Adipocyte (in vitro differentiated cells): ENCODE results near the gene MMP23B.
"Not testable (repeated sequence)": the region's sequence is repeated elsewhere in the genome, so short reads cannot be mapped to it uniquely, and the experiment has no call there.

Experiments used
- DNase-seq: peaks from one replicate; pipeline ENCODE4 v3.0.0-alpha.2; 2015; ENCODE audit warnings: low read depth
- H3K27me3 ChIP-seq: replicated peaks from 2 replicates; pipeline ENCODE4 v1.7.0; 2013; ENCODE audit warnings: mild to moderate bottlenecking, low read length, moderate library complexity; ENCODE audit not compliant: control insufficient read depth, insufficient read depth
- H3K36me3 ChIP-seq: 2 replicates; pipeline ENCODE4 v1.7.0; 2013; ENCODE audit warnings: low read length, mild to moderate bottlenecking, moderate library complexity; ENCODE audit not compliant: control insufficient read depth, insufficient read depth, severe bottlenecking
- H3K4me1 ChIP-seq: 2 replicates; pipeline ENCODE4 v1.7.0; 2013; ENCODE audit warnings: mild to moderate bottlenecking, low read length, moderate library complexity; ENCODE audit not compliant: control insufficient read depth, insufficient read depth
- H3K4me3 ChIP-seq: 2 replicates; pipeline ENCODE4 v1.7.0; 2013; ENCODE audit warnings: mild to moderate bottlenecking, low read length, moderate library complexity
- H3K9ac ChIP-seq: 2 replicates; pipeline ENCODE4 v1.7.0; 2013; ENCODE audit warnings: mild to moderate bottlenecking, low read length, moderate library complexity
- H3K9me3 ChIP-seq: 2 replicates; pipeline ENCODE4 v1.7.0; 2013; ENCODE audit warnings: mild to moderate bottlenecking, low read length, moderate library complexity; ENCODE audit not compliant: control insufficient read depth

MMP23B gene

DNA sequence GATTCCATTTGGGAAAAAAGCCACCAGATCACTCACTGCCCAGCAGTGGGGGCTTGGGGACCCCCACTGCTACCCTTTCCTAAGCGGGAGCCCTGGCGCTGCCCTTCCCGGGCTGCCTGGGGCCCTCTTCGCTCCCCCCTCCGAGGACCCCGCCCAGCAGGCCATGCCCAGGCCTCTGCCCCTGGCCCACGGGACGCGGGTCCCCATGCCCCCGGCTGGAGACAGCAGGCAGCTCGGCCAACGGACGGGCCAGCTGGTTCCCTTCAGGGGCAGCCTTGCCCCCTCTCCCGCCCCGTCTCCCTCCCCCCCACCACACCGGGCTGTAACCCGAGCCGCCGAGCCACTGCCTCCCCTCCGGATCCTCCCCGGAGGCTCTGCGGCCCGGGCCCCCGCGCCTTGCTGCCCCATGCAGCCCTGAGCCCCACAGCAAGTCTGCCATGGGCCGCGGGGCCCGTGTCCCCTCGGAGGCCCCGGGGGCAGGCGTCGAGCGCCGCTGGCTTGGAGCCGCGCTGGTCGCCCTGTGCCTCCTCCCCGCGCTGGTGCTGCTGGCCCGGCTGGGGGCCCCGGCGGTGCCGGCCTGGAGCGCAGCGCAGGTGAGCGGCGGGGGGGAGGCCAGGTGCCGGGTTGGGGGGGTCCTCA is at the start of gene MMP23B:
MMP23B (plus strand) TSS at position 392 of the 639 bp plus-strand sequence; CDS start at position 438, 46 bp downstream.
- no peaks in the 10 kb centered on the region for H3K27me3 ChIP-seq
- H3K36me3 ChIP-seq: peaks cover 9% of the 10 kb centered on the region
- DNase-seq: peak; percentile 16
- H3K4me3 ChIP-seq: no peak within 1 kb of the TSS
- no peak within 1 kb of the TSS for H3K9ac ChIP-seq
- no peaks in the 10 kb centered on the region for H3K9me3 ChIP-seq
- H3K4me1 ChIP-seq: no peaks in the 10 kb centered on the region

DNA sequence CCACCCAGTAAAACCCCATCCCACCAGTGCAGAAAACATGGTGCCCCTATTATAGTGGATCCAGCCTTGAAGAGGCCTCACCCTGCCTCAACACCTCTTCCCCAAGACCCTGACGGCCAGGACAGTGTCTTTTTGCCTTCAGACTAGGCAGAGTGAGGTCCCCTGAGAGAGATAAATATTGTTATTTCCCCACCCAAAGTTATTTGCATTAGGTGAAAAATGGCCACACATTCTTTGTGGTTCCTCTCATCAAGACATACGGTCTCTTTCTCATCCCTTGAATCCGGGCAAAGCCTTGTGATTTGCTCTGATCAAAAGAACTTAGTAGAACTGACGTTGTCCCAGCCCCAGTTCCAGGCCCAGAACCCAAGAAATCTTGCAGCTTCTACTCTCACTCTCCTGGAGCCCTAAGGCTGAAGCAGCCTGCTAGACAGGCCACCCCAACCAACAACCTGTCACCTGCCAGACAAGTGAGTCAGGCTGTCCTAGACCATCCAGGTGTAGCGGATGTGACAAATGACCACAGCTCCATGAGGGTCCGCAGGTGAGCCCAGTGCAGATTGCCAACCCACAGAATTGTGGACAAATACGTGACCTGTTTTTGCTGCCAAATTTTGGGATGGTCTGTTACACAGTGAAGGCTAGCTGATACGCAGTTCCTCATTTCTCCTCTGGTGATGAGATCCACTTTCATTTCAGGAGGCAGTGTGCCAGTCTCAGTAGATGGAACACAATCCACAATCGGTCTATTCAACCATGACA is 49.2 kb upstream of the MMP23B start:
- Histone ChIP-seq H3K27me3 (peaks cover 36% of the 10 kb centered on the region), H3K9me3 (no peaks in the 10 kb centered on the region), H3K9ac (no peak overlapping the region), H3K36me3 (no peaks in the 10 kb centered on the region), H3K4me3 (no peak overlapping the region), H3K4me1 (no peaks in the 10 kb centered on the region)
- DNase-seq: no peak

DNA sequence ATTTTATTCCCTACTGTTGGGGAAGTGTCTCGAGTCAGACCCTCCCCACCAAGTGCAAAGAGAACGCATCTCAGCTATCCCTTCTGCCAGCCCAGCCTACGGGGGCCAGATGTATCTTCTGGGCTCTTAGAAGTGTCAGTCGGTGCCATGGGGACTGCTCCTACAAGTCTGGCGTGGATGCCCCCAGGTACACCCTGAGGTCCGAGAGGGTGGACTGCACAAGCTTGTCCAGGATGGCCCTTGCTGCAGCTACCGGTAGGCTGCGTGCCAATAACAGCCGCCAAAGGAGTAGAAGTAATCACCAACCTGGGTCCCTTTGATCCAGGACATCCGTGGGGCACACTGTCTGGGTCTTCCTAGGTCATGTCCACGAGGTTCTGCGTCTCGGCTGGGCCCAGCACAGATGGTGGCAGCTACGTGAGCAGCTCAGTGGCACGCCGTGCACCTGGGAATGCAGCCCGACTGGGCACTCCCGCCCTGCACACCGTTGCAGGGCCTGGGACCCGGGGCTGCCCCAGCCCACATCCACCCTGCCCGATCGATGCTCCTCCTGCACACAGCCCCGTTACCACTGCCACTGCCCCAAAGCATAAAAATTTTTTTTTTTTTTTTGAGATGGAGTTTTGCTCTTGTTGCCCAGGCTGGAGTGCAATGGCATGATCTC is 48.5 kb upstream of the MMP23B start:
- no peaks in the 10 kb centered on the region for H3K9me3 ChIP-seq
- H3K9ac ChIP-seq: no peak overlapping the region
- no peak for DNase-seq
- H3K36me3 ChIP-seq: no peaks in the 10 kb centered on the region
- H3K4me1 ChIP-seq: no peaks in the 10 kb centered on the region
- H3K4me3 ChIP-seq: no peak overlapping the region
- peaks cover 35% of the 10 kb centered on the region for H3K27me3 ChIP-seq

DNA sequence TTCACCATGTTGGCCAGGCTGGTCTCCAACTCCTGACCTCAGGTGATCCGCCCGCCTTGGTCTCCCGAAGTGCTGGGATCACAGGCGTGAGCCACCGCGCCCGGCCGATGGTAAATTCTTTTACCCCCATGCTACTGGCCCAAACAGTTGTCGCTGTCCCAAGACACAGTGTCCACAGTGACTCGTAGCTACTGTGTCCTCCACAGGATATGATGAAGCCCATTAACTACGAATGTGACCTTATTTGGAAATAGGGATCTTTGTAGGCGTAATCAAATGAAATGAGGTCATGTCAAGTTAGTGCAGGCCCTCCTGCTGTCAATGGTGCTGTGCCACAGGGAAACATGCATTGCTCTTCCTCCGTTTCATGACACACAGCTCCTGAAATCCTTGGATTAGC is 40.5 kb upstream of the MMP23B start:
- Histone ChIP-seq H3K27me3 (peaks cover 15% of the 10 kb centered on the region), H3K4me3 (no peak overlapping the region), H3K9ac (no peak overlapping the region), H3K36me3 (no peaks in the 10 kb centered on the region), H3K9me3 (no peaks in the 10 kb centered on the region), H3K4me1 (no peaks in the 10 kb centered on the region)
- DNase-seq: no peak

DNA sequence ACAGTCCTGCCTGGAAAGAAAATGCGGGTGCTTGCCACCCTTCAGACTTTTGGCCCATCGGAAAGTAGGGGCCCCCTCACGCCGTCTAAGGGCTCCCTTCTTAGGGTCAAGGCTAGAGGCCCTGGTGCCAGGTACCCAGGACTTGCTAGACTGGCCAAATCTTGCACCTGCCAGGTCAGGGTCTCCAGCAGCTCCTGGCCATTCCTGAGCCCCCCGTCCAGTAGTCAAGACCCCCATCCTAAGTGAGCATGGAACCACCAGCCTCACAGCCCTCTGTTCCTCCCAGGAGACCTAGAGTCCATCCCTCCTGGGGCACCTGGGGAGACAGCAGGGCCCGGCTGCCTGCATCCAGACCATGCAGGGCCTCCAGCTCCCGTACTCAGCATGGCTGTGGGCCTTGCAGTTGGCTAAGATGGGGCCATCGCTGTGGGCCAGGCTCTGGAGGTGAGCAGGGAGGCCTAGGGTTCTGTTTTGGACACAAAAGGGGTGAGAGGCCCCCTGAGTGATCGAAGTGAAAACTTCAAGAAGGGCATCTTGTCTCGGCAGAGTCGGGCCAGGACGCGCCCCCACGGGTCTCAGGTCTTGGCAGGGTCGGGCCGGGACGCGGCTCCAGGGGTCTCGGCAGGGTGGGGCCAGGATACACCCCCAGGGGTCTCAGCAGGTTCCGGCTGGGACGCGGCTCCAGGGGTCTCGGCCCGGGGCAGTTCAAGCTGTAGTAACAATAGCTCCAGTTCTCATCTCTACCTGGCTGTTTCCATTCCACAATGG is 38.0 kb upstream of the MMP23B start:
- no peak overlapping the region for H3K4me3 ChIP-seq
- H3K36me3 ChIP-seq: no peaks in the 10 kb centered on the region
- H3K9me3 ChIP-seq: no peaks in the 10 kb centered on the region
- DNase-seq: no peak
- no peak overlapping the region for H3K9ac ChIP-seq
- peaks cover 6% of the 10 kb centered on the region for H3K4me1 ChIP-seq
- H3K27me3 ChIP-seq: peaks cover 36% of the 10 kb centered on the region

DNA sequence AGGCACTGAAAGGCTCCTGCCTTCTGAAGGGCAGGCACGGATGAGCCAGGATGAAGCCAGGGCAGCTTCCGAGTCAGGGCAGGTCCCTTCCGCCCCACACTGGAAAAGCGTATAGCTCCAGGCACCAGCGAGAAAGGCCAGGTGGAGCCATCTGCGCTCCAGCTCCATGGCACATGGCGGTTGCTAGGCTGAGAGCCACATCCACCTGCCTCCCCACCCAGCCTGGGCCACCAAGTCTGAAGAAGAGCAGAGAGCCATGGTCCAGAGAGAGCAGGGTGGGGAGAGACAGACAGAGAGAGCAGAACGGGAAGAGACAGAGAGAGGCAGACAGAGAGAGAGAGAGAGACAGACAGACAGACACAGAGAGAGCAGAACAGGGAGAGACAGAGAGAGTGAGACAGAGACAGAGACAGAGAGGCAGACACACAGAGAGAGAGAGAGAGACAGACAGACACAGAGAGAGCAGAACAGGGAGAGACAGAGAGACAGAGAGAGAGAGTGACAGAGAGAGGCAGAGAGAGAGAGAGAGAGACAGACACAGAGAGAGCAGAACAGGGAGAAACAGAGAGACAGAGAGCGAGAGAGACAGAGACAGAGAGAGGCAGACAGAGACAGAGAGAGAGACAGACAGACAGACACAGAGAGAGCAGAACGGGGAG is 37.2 kb upstream of the MMP23B start:
- peaks cover 36% of the 10 kb centered on the region for H3K27me3 ChIP-seq
- peaks cover 6% of the 10 kb centered on the region for H3K4me1 ChIP-seq
- no peak overlapping the region for H3K9ac ChIP-seq
- H3K9me3 ChIP-seq: no peaks in the 10 kb centered on the region
- no peak overlapping the region for H3K4me3 ChIP-seq
- DNase-seq: no peak
- no peaks in the 10 kb centered on the region for H3K36me3 ChIP-seq

DNA sequence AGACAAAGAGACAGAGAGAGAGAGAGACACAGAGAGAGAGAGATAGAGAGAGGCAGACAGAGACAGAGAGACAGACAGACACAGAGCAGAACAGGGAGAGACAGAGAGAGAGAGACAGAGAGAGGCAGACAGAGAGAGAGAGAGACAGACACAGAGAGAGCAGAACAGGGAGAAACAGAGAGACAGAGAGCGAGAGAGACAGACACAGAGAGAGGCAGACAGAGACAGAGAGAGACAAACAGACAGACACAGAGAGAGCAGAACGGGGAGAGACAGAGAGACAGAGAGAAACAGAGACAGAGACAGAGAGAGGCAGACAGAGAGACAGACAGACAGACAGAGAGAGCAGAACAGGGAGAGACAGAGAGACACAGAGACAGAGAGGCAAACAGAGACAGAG is 36.6 kb upstream of the MMP23B start:
- H3K36me3 ChIP-seq: not testable (repeated sequence)
- peaks cover 36% of the 10 kb centered on the region for H3K27me3 ChIP-seq

DNA sequence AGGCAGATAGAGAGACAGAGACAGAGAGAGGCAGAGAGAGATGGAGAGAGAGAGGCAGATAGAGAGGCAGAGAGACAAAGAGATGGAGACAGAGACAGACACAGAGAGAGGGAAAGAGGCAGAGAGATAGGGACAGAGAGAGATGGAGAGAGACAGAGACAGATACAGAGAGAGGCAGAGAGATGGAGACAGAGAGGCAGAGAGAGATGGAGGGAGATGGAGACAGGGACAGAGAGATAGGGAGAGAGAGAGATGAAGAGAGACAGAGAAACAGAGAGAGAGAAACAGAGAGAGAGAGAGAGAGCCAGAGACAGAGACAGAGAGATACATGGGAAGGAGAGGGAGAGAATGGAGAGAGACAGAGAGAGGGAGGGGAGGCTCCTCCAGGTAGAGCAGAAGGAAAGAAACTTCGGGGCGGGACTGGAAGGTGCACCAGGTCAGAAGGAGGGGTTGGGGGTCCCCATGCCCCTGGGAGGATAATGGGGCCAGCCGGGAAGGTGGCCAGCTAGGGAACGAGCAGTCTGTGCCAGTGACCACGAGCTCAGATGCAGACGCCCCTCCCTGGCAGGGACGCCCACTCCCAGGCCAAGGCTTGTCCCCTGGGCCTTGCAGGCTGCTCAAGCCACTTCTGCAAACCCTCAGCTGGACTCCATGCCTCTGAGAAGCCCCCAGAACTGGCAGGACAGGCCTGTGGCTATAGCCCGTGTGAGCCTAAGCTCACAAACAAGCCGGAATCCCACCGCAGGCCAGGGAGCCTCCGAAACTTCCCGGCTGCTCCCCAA is 35.3 kb upstream of the MMP23B start:
- Histone ChIP-seq H3K4me1 (peaks cover 6% of the 10 kb centered on the region), H3K27me3 (peaks cover 43% of the 10 kb centered on the region), H3K36me3 (no peaks in the 10 kb centered on the region), H3K9me3 (no peaks in the 10 kb centered on the region), H3K9ac (no peak overlapping the region), H3K4me3 (no peak overlapping the region)
- DNase-seq: no peak

More for the DNA sequence above, 36.6 kb upstream of the MMP23B start:
- H3K4me1 ChIP-seq, H3K4me3 ChIP-seq, H3K9ac ChIP-seq, DNase-seq, H3K9me3 ChIP-seq: not testable (repeated sequence)

DNA sequence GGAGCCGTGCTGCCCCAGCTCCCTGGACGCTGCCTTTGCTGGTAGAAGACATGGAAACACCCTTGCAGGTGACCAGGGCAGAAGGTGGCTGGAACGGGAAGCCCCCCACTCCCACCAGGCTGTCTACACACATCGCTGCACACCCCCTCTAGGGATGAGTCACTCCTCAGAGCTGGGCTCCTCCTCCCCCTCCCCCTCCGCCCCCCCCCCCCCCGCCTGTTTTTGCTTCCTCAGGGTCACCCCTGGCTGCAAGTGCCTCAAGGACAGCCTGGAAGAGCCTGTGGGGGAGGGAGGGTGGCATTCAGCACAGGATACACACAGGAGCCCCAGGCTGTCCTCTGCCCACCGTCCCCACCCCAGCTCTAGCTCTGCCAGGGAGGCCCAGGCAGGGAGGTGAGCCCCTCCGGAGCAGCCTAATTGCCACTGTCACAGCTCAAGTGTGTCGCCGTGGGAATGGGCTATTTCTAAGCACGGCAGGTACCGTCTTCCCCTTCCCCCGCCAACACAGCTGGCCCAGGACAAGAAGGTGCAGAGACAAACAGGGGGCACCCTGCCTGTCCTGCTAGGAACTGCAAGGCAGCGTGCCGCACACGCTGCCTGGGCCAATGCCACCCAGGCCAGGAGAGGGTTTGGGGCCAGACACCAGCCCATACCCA is 34.6 kb upstream of the MMP23B start:
- peaks cover 43% of the 10 kb centered on the region for H3K27me3 ChIP-seq
- no peak overlapping the region for H3K9ac ChIP-seq
- no peaks in the 10 kb centered on the region for H3K36me3 ChIP-seq
- no peak overlapping the region for H3K4me3 ChIP-seq
- no peaks in the 10 kb centered on the region for H3K9me3 ChIP-seq
- peaks cover 6% of the 10 kb centered on the region for H3K4me1 ChIP-seq
- peak; percentile 31 for DNase-seq
